Endothelial cell of umbilical vein (primary cell): ENCODE data around the gene CABCOCO1. TPM values are rescaled to one million over a fixed set of nuclear protein-coding genes. Genes with fewer than 3 reads are reported as not detected.

Experiments
- BruUV-seq: library from RNA; stranded (reverse); fragments of 400-500 nt; replicated peaks from 2 replicates; lab custom pipeline; 2021; lab: Mats Ljungman, UMichigan
- CTCF ChIA-PET: fragments of 300-600, 350-600 bp; sonication (Branson Sonifier 250); formaldehyde crosslinking; loops from one replicate; lab custom pipeline; 2021; ENCODE audit warnings: antibody characterized with exemption, inconsistent platforms; lab: Charles Lee
- POLR2A ChIA-PET: fragments of 300-600, 350-600 bp; sonication (Branson Sonifier 250); formaldehyde crosslinking; loops from one replicate; lab custom pipeline; 2021; ENCODE audit warnings: antibody characterized with exemption, inconsistent platforms; lab: Charles Lee
- DNase-seq: peaks from one replicate; pipeline ENCODE4 v3.0.0-alpha.2; 2011; ENCODE audit warnings: low read depth, low spot score
- FAIRE-seq: peaks from 2 replicates; lab custom pipeline; 2011; peaks lifted over from hg19 to GRCh38; lab: Jason Lieb, UNC
- H2AFZ ChIP-seq: 2 replicates; pipeline ENCODE4 v1.6.0; 2012; ENCODE audit warnings: low read depth, low read length, control low read depth, inconsistent platforms
- H3K27ac ChIP-seq: 2 replicates; pipeline ENCODE4 v1.5.1; 2011; ENCODE audit warnings: low read depth, mild to moderate bottlenecking, control low read depth, low read length, moderate library complexity; ENCODE audit not compliant: insufficient read depth
- H3K27me3 ChIP-seq, 2 experiments: 2 replicates each; pipeline versions ENCODE4 v1.6.0 to v1.6.1; 2011; ENCODE audit warnings: low read length in 2 of 2, mixed read lengths in 1 of 2; ENCODE audit not compliant: control insufficient read depth in 2 of 2, insufficient read depth in 2 of 2
- H3K36me3 ChIP-seq, 2 experiments: 2 replicates in 1 of 2; 3 replicates in 1 of 2; pipeline ENCODE4 v1.5.1; 2011; ENCODE audit warnings: low read length in 2 of 2, mild to moderate bottlenecking in 1 of 2, moderate library complexity in 1 of 2; ENCODE audit not compliant: control insufficient read depth in 2 of 2, insufficient read depth in 2 of 2; ENCODE audit errors: extremely low read depth in 1 of 2
- H3K4me1 ChIP-seq: 3 replicates; pipeline ENCODE4 v1.5.1; 2011; ENCODE audit warnings: mild to moderate bottlenecking, low read length; ENCODE audit not compliant: control insufficient read depth, insufficient read depth; ENCODE audit errors: extremely low read depth
- H3K4me2 ChIP-seq: 2 replicates; pipeline ENCODE4 v1.6.1; 2011; ENCODE audit warnings: low read length, control low read depth, mixed read lengths; ENCODE audit not compliant: insufficient read depth
- H3K4me3 ChIP-seq, 3 experiments: fragments of 200-600 bp in 1 of 3; sonication (generic), shearing (Covaris generic) in 1 of 3; replicated peaks in 1 of 3; 2 replicates each; pipeline ENCODE4 v1.5.1; 2011 to 2016; ENCODE audit warnings: control low read depth in 3 of 3, low read length in 3 of 3, mild to moderate bottlenecking in 2 of 3, inconsistent platforms in 1 of 3, low read depth in 1 of 3, moderate library complexity in 1 of 3; ENCODE audit not compliant: insufficient read depth in 1 of 3
- H3K79me2 ChIP-seq: 2 replicates; pipeline ENCODE4 v1.6.0; 2012; ENCODE audit warnings: low read length, inconsistent platforms; ENCODE audit not compliant: control insufficient read depth, insufficient read depth
- H3K9ac ChIP-seq: replicated peaks from 2 replicates; pipeline ENCODE3; 2011; ENCODE audit warnings: low read length, control low read depth; ENCODE audit not compliant: insufficient read depth; ENCODE audit errors: extremely low read depth
- H3K9me1 ChIP-seq: replicated peaks from 3 replicates; pipeline ENCODE4 v1.6.0; 2011; ENCODE audit warnings: mild to moderate bottlenecking, low read length; ENCODE audit not compliant: control insufficient read depth, insufficient read depth; ENCODE audit errors: extremely low read depth
- H3K9me3 ChIP-seq: replicated peaks from 2 replicates; pipeline ENCODE4 v1.5.1; 2012; ENCODE audit warnings: low read length, inconsistent platforms; ENCODE audit not compliant: control insufficient read depth, insufficient read depth
- H4K20me1 ChIP-seq: replicated peaks from 2 replicates; pipeline ENCODE3; 2011; ENCODE audit warnings: mild to moderate bottlenecking, low read length; ENCODE audit not compliant: control insufficient read depth, insufficient read depth; ENCODE audit errors: extremely low read depth
- CTCF ChIP-seq, 2 donors: IDR thresholded peaks; 1 replicate in 1 of 2; 2 replicates in 1 of 2; pipeline ENCODE4 v1.5.1; 2011; ENCODE audit warnings: low read length in 2 of 2, mild to moderate bottlenecking in 2 of 2, moderate library complexity in 2 of 2, control low read depth in 1 of 2, inconsistent platforms in 1 of 2, low read depth in 1 of 2; ENCODE audit not compliant: insufficient read depth in 1 of 2; ENCODE audit errors: extremely low read depth in 1 of 2
- EZH2 ChIP-seq: IDR thresholded peaks from 2 replicates; pipeline ENCODE4 v1.6.1; 2012; ENCODE audit warnings: borderline replicate concordance, low read depth, mild to moderate bottlenecking, moderate library complexity, low read length, inconsistent platforms; ENCODE audit not compliant: severe bottlenecking
- FOS ChIP-seq: IDR thresholded peaks from 2 replicates; pipeline ENCODE4 v1.6.1; 2011; ENCODE audit warnings: mild to moderate bottlenecking, low read length, moderate library complexity, borderline replicate concordance; ENCODE audit not compliant: insufficient read depth
- GATA2 ChIP-seq: IDR thresholded peaks from 2 replicates; pipeline ENCODE4 v1.7.0; 2011; ENCODE audit warnings: low read depth, mild to moderate bottlenecking, moderate library complexity, mixed read lengths, low read length; ENCODE audit not compliant: insufficient read length, insufficient read depth
- JUN ChIP-seq: IDR thresholded peaks from 2 replicates; pipeline ENCODE4 v1.6.1; 2011; ENCODE audit warnings: borderline replicate concordance, low read depth; ENCODE audit not compliant: insufficient read length, insufficient read depth
- MYC ChIP-seq: IDR thresholded peaks from one replicate; pipeline ENCODE4 v1.6.1; 2011; ENCODE audit warnings: mild to moderate bottlenecking, low read depth, low read length
- POLR2A ChIP-seq: IDR thresholded peaks from 2 replicates; pipeline ENCODE4 v1.6.1; 2012; ENCODE audit warnings: low read depth, mild to moderate bottlenecking, control low read depth, low read length
- POLR2AphosphoS5 ChIP-seq: IDR thresholded peaks from 2 replicates; pipeline ENCODE4 v1.6.1; 2012; ENCODE audit warnings: low read depth, mild to moderate bottlenecking, control low read depth, low read length, moderate library complexity; ENCODE audit not compliant: insufficient read depth
- dilution Hi-C: fragments of 300-500 bp; cut with MboI; formaldehyde crosslinking; loops from one replicate; pipeline ENCODE4 v1.15.0; 2019; ENCODE audit warnings: low sequenced_read_pairs; ENCODE audit not compliant: extremely low pct_ligation_motif_present
- intact Hi-C: fragments of 100-400 bp; cut with micrococcal nuclease; formaldehyde crosslinking; loops from one replicate; pipeline ENCODE4 v1.10.0; 2022
- polyA plus RNA-seq, 4 experiments: library from polyadenylated mRNA; depleted of rRNA in 3 of 4; stranded (reverse) in 3 of 4; unstranded in 1 of 4; fragments of >200 nt; gene quantifications; 2 replicates each; pipeline versions ENCODE4 v1.2.1 to v1.2.3, GENCODE V29; 2011 to 2012; ENCODE audit warnings: missing spikeins in 1 of 4
- total RNA-seq: library from RNA; stranded (reverse); gene quantifications from 2 replicates; pipeline ENCODE4 v1.2.3, GENCODE V29; 2021
- TF ChIP-seq, protein P1 (sequence below): IDR thresholded peaks from 2 replicates; pipeline ENCODE4 v1.6.1; 2011; ENCODE audit not compliant: insufficient read depth, insufficient read length

Gene CABCOCO1
- total and polyA plus RNA-seq, 2 donors (not counting 3 experiments of a cell fraction or from before 2014, with no cell fraction given), result 0.06 to 1.3 TPM

- FAIRE-seq (no peak), DNase-seq (no peak)
- Histone ChIP-seq H3K4me3 (no peak overlapping the region), H3K36me3 (no peaks in the 10 kb centered on the region), H3K9ac (no peak overlapping the region), H3K4me2 (no peak overlapping the region), H4K20me1 (no peaks in the 10 kb centered on the region), H3K79me2 (no peaks in the 10 kb centered on the region), H3K9me1 (no peaks in the 10 kb centered on the region), H3K4me1 (peaks cover 10% of the 10 kb centered on the region), H3K27ac (no peak overlapping the region), H3K9me3 (no peaks in the 10 kb centered on the region), H3K27me3 (no peaks in the 10 kb centered on the region), H2AFZ (no peak overlapping the region)
- no peak for TF ChIP-seq FOS
- no peak for TF ChIP-seq GATA2
- TF ChIP-seq CTCF (IDR thresholded peaks at IDR 0.05; ENCODE audit: extremely low read depth in 1 of 2, insufficient read depth in 1 of 2, low read depth in 1 of 2, low read length in 2 of 2), result no peak
- no peak for TF ChIP-seq POLR2AphosphoS5
- TF ChIP-seq EZH2, result no peak
- TF ChIP-seq POLR2A, result no peak
- no peak for TF ChIP-seq JUN
- TF ChIP-seq, protein P1, sequence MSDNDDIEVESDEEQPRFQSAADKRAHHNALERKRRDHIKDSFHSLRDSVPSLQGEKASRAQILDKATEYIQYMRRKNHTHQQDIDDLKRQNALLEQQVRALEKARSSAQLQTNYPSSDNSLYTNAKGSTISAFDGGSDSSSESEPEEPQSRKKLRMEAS, result no peak
- no peak for TF ChIP-seq MYC
- dilution Hi-C loops, result no loop called here
- intact Hi-C loops, result no loop called here
- ChIA-PET POLR2A (no interaction called here), CTCF (no interaction called here)
- BruUV-seq, result no TSS peak
Measured at GRCh38 chr10:61798713-61799112, 136.0 kb downstream of the CABCOCO1 start.
